ACC112 (cell line): ENCODE measurements around the gene PRG3.
"Not testable (repeated sequence)": the region's sequence is repeated elsewhere in the genome, so short reads cannot be mapped to it uniquely, and the experiment has no call there.

Experiments used
- H2AFZ ChIP-seq: fragments of 200-600 bp; sonication (generic); one replicate; pipeline ENCODE4 v1.6.0; 2017; ENCODE audit warnings: antibody characterized with exemption, low read length; ENCODE audit not compliant: unreplicated experiment
- H3K27ac ChIP-seq: fragments of 200-600 bp; sonication (generic); 2 replicates; pipeline ENCODE4 v1.5.1; 2014; ENCODE audit warnings: low read depth, mild to moderate bottlenecking, antibody characterized with exemption, low read length, moderate library complexity
- H3K27me3 ChIP-seq: fragments of 200-600 bp; sonication (generic); 2 replicates; pipeline ENCODE4 v1.6.1; 2014; ENCODE audit warnings: mild to moderate bottlenecking, antibody characterized with exemption, low read length, moderate library complexity, mixed read lengths; ENCODE audit not compliant: insufficient read depth
- H3K36me3 ChIP-seq: fragments of 200-600 bp; sonication (generic); 2 replicates; pipeline ENCODE4 v1.6.1; 2016; ENCODE audit warnings: mild to moderate bottlenecking, antibody characterized with exemption, low read length, moderate library complexity, mixed read lengths; ENCODE audit not compliant: insufficient read depth
- H3K4me1 ChIP-seq: fragments of 200-600 bp; sonication (generic); one replicate; pipeline ENCODE4 v1.6.1; 2016; ENCODE audit warnings: low read length, mixed read lengths; ENCODE audit not compliant: insufficient read depth, unreplicated experiment, control insufficient read depth
- H3K4me3 ChIP-seq: fragments of 200-600 bp; sonication (generic); 2 replicates; pipeline ENCODE4 v1.5.1; 2014; ENCODE audit warnings: mild to moderate bottlenecking, low read depth, low read length
- H3K79me2 ChIP-seq: fragments of 200-600 bp; sonication (generic); one replicate; pipeline ENCODE4 v1.6.0; 2016; ENCODE audit warnings: low read length; ENCODE audit not compliant: control insufficient read depth, unreplicated experiment, insufficient read depth

PRG3 gene

DNA sequence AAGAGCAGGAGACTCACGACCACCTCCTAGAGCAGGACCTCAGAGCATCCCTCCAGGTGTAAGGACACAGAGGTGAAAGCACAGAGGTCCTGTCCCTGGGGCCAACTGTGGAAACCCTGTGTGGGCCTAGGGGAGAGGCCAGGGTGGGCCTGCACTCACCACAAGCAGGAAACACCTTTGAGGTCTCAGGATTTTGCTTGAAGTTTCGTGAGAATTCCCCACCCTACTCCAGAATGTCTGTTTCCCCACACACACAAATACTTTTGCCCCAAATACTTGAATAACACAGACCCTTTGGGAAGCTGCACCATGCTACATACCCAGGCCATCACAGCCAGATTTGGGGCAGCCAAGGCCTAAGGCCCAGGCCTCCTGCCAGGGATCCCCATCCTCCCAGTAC, 27.8 kb upstream of the PRG3 start:
- peaks cover 48% of the 10 kb centered on the region for H3K36me3 ChIP-seq

DNA sequence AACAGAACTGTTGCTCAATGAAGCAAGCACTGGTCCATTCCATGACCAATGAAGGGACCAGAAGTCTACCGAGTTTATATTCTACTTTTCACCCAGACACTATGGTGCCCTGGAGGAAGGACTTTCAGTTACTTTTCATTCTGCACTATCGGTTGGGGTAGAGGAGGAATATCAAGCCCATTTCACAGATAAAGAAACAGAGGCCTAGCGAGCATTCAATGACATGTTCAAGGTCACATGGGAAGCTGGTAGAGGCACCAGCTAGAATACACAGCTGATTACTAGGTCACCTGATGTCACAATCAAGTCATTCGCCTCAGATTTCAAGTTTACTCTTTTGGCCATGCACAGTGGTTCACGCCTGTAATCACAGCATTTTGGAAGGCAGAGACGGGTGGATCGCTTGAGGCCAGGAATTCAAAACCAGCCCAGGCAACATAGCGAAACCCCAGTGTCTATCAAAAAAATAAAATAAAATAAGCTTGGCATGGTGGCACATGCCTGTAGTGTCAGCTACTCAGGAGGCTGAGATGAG, 27.1 kb upstream of the PRG3 start:
- Histone ChIP-seq H3K36me3 (peaks cover 45% of the 10 kb centered on the region), H3K27me3 (no peaks in the 10 kb centered on the region), H2AFZ (no peak overlapping the region), H3K79me2 (no peaks in the 10 kb centered on the region), H3K4me3 (no peak overlapping the region), H3K4me1 (peaks cover 33% of the 10 kb centered on the region), H3K27ac (no peak overlapping the region)

More for the DNA sequence above, 27.8 kb upstream of the PRG3 start:
- Histone ChIP-seq H3K27ac (no peak overlapping the region), H3K4me1 (peaks cover 33% of the 10 kb centered on the region), H3K4me3 (no peak overlapping the region), H3K79me2 (no peaks in the 10 kb centered on the region), H3K27me3 (no peaks in the 10 kb centered on the region), H2AFZ (no peak overlapping the region)

DNA sequence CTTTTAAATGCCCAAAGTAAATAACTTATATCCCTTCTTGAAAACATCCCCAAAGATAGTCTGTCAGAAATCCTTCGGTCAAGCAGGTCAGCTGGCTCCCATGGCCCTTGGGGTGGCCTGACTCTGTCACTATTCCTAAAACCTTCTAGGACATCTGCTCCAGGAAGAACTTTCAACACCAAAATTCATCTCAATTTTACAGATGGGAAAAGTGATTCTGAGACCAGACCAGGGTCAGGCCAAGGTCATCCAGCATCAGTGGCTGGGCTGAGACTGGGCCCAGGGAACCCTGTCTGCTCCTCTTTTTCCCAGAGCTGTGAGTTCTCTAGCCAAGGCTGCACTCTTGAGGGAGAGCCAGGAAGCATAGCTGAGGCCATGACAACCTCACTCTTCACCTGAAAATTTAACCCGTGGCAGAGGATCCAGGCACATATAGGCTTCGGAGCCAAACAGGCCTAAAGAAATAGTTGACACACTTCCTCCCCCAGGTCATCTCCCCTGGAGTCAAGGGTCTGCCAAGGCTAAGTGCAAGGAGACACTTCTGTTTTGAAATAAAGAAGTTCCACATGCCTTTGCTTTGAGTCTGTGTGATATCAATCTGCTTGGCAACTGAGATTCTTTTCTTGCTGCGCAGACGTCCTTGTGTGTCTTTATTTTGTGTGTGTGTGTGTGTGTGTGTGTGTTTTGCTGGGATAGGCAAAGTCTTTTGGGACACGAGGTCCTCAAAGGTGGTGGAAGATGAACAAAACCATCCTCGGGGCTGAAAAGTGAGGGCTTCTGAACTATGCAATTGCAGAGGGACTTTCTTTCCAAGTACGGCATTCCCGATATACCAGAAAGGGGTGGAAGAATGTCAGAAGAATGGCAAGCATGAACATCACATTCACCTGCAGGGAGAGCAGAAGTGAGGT, 26.3 kb upstream of the PRG3 start:
- peaks cover 44% of the 10 kb centered on the region for H3K36me3 ChIP-seq
- H3K4me3 ChIP-seq = no peak overlapping the region
- H3K4me1 ChIP-seq = peaks cover 33% of the 10 kb centered on the region

DNA sequence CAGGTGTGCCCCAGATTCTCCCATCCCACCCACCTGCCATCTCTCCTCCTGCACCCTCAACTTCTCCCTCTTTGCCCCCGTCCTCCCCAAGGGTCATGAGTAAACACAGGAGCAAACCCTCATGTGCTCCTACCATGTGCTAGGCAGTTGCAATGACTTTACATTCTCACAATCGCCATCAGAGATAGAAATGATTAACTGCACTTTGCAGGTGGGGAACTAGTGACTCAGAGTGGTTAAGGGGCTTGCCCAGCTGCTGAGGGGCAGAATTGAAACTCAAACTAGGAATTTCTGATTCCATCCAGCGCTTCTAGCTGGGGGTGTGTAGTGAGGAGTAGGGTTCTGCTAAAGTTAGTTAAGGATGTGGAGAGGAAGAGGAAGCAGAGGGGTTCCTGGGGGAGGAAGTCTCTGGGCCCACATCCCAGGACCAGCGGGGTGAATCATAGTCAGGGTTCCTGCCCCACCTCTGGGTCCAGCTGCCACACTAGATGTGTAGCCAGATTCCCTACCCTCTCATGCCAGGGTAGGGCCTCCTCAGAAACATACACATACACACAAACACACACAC, 25.5 kb upstream of the PRG3 start:
- Histone ChIP-seq H3K36me3 (peaks cover 42% of the 10 kb centered on the region), H3K4me3 (no peak overlapping the region)

More for the DNA sequence above, 26.3 kb upstream of the PRG3 start:
- Histone ChIP-seq H3K27ac (peak overlapping the region; percentile 17; the same call in 1 of the 2 replicates), H3K79me2 (no peaks in the 10 kb centered on the region), H3K27me3 (no peaks in the 10 kb centered on the region), H2AFZ (no peak overlapping the region)

DNA sequence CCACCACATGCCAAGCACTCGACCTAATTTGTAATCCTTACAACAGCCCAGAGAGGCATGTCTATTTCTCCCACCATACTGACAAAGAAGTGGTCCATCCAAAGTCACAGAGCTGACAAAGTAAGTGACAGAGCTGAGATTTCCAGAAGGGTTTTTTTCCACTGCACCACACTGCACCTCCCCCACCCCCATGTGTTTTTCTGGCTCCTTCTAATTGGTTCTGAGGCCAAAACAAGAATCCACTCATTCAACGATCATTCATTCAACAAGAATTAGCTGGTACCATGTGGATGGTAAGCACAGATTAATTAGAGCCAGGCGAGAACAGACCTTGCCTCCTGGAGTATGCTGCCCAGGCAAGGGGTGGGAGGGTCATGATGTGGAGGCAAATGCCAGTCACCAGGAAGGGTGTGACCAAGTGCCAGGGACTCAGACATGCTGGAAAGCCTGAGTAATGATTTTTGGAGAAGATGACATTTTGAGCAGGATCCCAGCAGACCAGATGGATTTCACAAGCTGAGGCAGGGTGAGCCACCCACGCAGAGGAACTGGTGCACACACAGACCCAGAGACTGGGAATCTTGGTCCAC, 24.4 kb upstream of the PRG3 start:
- no peak overlapping the region for H3K4me3 ChIP-seq
- H3K79me2 ChIP-seq = no peaks in the 10 kb centered on the region
- no peaks in the 10 kb centered on the region for H3K27me3 ChIP-seq
- H3K4me1 ChIP-seq = peaks cover 26% of the 10 kb centered on the region
- H3K27ac ChIP-seq = no peak overlapping the region
- H3K36me3 ChIP-seq = peaks cover 35% of the 10 kb centered on the region
- no peak overlapping the region for H2AFZ ChIP-seq

More for the DNA sequence above, 25.5 kb upstream of the PRG3 start:
- H2AFZ ChIP-seq = no peak overlapping the region
- peak overlapping the region; percentile 17; the same call in 1 of the 2 replicates for H3K27ac ChIP-seq
- no peaks in the 10 kb centered on the region for H3K27me3 ChIP-seq
- H3K4me1 ChIP-seq = peaks cover 33% of the 10 kb centered on the region
- H3K79me2 ChIP-seq = no peaks in the 10 kb centered on the region

DNA sequence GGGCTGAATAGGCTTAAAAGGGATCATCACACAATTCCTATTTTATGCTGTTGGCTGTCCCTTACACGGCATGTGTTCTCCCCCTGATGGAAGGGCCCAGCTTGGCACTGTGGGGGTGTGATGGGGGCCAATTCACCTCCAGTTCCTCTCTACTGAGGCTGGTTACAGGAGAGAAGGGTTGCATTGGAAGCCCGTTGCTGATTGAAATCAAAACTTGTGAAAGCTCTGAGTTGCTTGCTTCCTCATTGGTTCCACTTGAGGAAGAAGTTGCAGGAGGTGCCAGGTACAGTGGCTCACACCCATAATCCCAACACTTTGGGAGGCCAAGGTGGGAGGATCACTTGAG, 22.8 kb upstream of the PRG3 start:
- Histone ChIP-seq H3K4me1 (peaks cover 18% of the 10 kb centered on the region), H3K79me2 (no peaks in the 10 kb centered on the region), H2AFZ (no peak overlapping the region), H3K4me3 (no peak overlapping the region), H3K27ac (no peak overlapping the region), H3K36me3 (peaks cover 24% of the 10 kb centered on the region), H3K27me3 (peaks cover 2% of the 10 kb centered on the region; the same call in 1 of the 2 replicates)

DNA sequence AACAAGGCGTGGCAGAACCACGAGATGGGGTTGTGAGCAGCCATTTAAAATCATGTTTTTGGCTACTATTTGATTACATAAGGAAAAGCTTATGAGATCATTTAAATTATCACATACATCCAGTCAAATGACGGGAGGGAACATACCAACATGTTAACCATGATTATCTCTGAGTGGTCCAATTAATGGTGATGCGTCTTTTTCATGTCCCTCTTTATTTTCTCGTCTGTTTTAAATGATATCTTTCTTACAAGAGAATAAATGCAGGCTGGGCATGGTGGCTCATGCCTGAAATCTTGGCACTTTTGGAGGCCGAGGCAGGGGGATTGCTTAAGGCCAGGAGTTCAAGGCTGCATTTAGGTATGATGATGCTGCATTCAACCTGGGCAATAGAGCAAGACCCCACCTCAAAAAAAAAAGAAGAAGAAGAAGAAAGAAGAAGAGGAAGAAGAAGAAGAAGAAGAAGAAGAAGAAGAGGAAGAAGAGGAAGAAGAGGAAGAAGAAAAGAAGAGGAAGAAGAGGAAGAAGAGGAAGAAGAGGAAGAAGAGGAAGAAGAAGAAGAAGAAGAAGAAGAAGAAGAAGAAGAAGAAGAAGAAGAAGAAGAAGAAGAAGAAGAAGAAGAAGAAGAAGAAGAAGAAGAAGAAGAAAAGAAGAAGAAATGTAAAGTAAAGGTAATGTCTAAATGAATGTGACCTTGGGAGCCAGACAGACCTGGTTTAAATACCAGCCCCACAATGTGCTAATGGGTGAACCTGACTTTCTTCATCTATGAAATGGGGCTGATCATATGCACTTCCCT, 22.3 kb upstream of the PRG3 start:
- not testable (repeated sequence) for H3K4me3 ChIP-seq, H3K27me3 ChIP-seq, H2AFZ ChIP-seq, H3K79me2 ChIP-seq, H3K27ac ChIP-seq
- Histone ChIP-seq H3K36me3 (peaks cover 19% of the 10 kb centered on the region), H3K4me1 (peaks cover 18% of the 10 kb centered on the region)

DNA sequence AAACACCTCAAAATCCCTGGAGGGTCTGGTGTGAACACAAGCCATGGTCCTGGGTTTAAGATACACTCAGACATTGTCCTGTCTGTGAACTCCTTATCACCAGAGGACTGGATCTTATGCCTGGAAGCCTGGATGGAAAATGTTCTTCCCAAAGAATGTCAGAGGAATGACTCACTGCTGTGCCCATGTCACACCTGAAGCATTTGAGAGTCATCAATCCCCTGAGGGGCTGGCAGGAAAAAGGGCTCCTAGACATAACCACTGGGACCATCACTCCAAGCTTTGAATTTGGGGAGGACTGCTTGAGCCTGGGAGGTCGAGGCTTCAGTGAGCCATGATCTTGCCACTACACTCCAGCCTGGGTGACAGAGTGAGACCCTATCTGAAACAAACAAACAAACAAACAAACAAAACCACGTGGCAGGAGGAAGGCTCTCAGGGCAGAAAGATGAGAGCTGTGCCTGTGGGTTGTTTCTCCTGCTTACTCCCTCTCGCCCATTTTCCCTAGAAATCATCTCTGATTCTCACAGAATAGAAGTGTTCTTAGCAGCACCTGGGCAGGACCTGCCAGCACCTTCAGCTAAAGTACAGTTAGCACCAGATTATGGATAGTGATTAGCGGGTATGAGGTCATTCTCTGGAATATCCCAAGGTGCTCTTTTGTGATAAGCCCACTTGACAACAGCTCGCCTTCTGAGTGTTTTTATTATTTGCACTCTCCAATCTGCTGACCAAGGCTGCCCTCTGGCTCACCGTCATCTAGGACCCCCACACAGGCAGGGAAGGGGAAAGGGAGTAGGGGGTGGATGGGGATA, 21.4 kb upstream of the PRG3 start:
- peaks cover 11% of the 10 kb centered on the region; the same call in 1 of the 2 replicates for H3K36me3 ChIP-seq

DNA sequence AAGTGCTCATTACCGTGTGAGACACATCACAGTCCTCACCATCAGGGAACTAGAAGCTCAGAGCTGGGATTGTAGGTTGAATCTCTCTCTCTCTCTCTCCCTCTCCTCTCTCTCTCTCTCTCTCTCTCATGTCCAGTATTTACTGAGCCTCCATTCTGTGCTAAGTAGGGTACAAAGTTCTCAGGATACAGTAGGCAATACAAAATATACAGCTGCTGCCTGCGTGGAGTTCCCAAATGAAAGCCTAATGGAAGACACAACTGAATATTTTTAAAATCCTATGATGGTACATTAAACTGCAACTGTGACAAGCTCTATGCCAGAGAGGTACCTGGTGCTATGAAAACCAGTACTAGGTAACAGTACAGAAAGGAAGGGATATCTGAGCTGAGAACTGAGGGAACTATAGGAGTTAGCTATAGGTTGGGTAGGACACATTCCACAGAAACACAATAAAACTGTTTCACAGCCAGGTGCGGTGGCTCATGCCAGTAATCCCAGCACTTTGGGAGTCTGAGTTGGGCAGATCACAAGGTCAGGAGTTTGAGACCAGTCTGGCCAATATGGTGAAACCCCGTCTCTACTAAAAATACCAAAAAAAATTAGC, 19.1 kb upstream of the PRG3 start:
- peaks cover 28% of the 10 kb centered on the region for H3K27me3 ChIP-seq
- H3K79me2 ChIP-seq = no peaks in the 10 kb centered on the region
- H2AFZ ChIP-seq = no peak overlapping the region
- H3K4me1 ChIP-seq = no peaks in the 10 kb centered on the region
- no peak overlapping the region for H3K4me3 ChIP-seq
- no peak overlapping the region for H3K27ac ChIP-seq
- H3K36me3 ChIP-seq = peaks cover 2% of the 10 kb centered on the region; the same call in 1 of the 2 replicates

More for the DNA sequence above, 21.4 kb upstream of the PRG3 start:
- Histone ChIP-seq H3K4me3 (no peak overlapping the region), H3K4me1 (peaks cover 12% of the 10 kb centered on the region), H3K79me2 (no peaks in the 10 kb centered on the region), H3K27ac (no peak overlapping the region), H2AFZ (no peak overlapping the region), H3K27me3 (peaks cover 14% of the 10 kb centered on the region)
